ENCODE measurements around the gene EYA2. TPM values are rescaled to one million over a fixed set of nuclear protein-coding genes. Genes with fewer than 3 reads are reported as not detected.

Gene EYA2
- total RNA-seq, 1 experiment from 2014 or later: 0.74 TPM

DNA sequence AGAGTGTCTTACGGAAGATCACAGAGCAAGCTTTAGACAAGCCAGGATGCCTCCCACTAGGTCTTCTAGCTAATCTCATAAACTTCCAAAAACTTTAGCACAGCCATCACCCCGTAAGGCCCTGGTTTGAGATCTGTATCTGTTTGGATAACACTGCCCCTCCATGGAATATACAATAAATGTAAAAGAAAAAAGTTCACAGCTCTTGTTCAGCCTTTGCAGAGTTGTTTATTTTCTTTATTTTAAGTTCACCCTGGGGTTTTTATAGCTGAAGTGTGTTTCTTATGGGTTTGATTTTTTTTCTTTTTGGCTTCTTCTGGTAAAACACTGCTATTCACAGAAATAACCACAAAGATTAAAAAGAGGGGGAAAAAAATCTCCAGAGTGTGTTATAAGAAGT, 125.6 kb downstream of the EYA2 start:
- Mint-ChIP-seq H3K9me3 (no peaks in the 10 kb centered on the region), H3K36me3 (ENCODE audit: insufficient read depth in 1 of 3, low read depth in 3 of 3) (no peaks in the 10 kb centered on the region), H3K27ac (no peak overlapping the region; a peak in 1 of 7 replicates), H3K27me3 (ENCODE audit: low read depth) (peaks cover 3% of the 10 kb centered on the region), H3K4me3 (no peak overlapping the region), H3K4me1 (peaks cover 6% of the 10 kb centered on the region in 2 experiments)
- H4K8ac ChIP-seq (replicated peaks; ENCODE audit: insufficient read length, low read depth, low read length): no peak overlapping the region
- peaks cover 2% of the 10 kb centered on the region; the same call in 1 of the 2 replicates for H3K27me3 ChIP-seq (ENCODE audit: insufficient read depth, low read length)
- H3K27ac ChIP-seq (ENCODE audit: insufficient read length, low read depth, low read length): no peak overlapping the region
- H3K4me2 ChIP-seq (ENCODE audit: insufficient read depth, insufficient read length, low read length): no peak overlapping the region
- H4K5ac ChIP-seq (ENCODE audit: insufficient read length, low read depth, low read length): no peak overlapping the region
- H2BK20ac ChIP-seq (ENCODE audit: low read depth, low read length, poor library complexity, severe bottlenecking): no peak overlapping the region
- H3K18ac ChIP-seq (ENCODE audit: insufficient read length, low read depth, low read length): no peak overlapping the region
- H2BK120ac ChIP-seq (ENCODE audit: low read depth, low read length, poor library complexity, severe bottlenecking): no peak overlapping the region
- H2AK5ac ChIP-seq (ENCODE audit: insufficient read length, low read length): no peak overlapping the region
- no peaks in the 10 kb centered on the region for H3K79me1 ChIP-seq (ENCODE audit: insufficient read depth, low read depth, low read length, poor library complexity, severe bottlenecking)
- TF ChIP-seq, protein P1, sequence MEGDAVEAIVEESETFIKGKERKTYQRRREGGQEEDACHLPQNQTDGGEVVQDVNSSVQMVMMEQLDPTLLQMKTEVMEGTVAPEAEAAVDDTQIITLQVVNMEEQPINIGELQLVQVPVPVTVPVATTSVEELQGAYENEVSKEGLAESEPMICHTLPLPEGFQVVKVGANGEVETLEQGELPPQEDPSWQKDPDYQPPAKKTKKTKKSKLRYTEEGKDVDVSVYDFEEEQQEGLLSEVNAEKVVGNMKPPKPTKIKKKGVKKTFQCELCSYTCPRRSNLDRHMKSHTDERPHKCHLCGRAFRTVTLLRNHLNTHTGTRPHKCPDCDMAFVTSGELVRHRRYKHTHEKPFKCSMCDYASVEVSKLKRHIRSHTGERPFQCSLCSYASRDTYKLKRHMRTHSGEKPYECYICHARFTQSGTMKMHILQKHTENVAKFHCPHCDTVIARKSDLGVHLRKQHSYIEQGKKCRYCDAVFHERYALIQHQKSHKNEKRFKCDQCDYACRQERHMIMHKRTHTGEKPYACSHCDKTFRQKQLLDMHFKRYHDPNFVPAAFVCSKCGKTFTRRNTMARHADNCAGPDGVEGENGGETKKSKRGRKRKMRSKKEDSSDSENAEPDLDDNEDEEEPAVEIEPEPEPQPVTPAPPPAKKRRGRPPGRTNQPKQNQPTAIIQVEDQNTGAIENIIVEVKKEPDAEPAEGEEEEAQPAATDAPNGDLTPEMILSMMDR (conservative IDR thresholded peaks at IDR 0.05): no peak
- no peak overlapping the region for H2BK15ac ChIP-seq (ENCODE audit: low read depth, low read length)
- H3K9ac ChIP-seq (ENCODE audit: extremely low read depth, insufficient read length, low read length): no peak overlapping the region
- no peaks in the 10 kb centered on the region for H3K9me3 ChIP-seq (ENCODE audit: control insufficient read depth, low read depth, low read length)
- H3K79me2 ChIP-seq (ENCODE audit: insufficient read depth, low read length): no peaks in the 10 kb centered on the region
- H2AFZ ChIP-seq (ENCODE audit: low read length): no peak overlapping the region
- no peaks in the 10 kb centered on the region for H4K20me1 ChIP-seq (ENCODE audit: control insufficient read depth, insufficient read depth, insufficient read length)
- no peak overlapping the region for H3K14ac ChIP-seq (ENCODE audit: insufficient read depth, low read length)
- DNase-seq: no peak
- H2BK12ac ChIP-seq (ENCODE audit: insufficient read length, low read depth, low read length): no peak overlapping the region
- H3K23ac ChIP-seq (ENCODE audit: insufficient read length, low read depth, low read length): no peak overlapping the region
- H3T11ph ChIP-seq (ENCODE audit: low read length): no peak overlapping the region
- no CpG with 5 or more reads among the region's 2 CpGs for WGBS (ENCODE audit: extremely low coverage, insufficient read length, low lambda C conversion rate)
- no peak overlapping the region for H2BK5ac ChIP-seq (ENCODE audit: insufficient read length, low read length)
- no peak overlapping the region for H4K91ac ChIP-seq (ENCODE audit: insufficient read length, low read depth, low read length)
- H3K56ac ChIP-seq (ENCODE audit: insufficient read length, low read depth, low read length): no peak overlapping the region
- H3K4me1 ChIP-seq (ENCODE audit: insufficient read depth, low read length): no peaks in the 10 kb centered on the region
- H3K23me2 ChIP-seq (ENCODE audit: insufficient read length, low read depth, low read length, poor library complexity, severe bottlenecking): no peaks in the 10 kb centered on the region
- H3K4ac ChIP-seq (ENCODE audit: low read depth, low read length): no peak overlapping the region
